B cell (primary cell): ENCODE results near the gene TEX11. TPM values are rescaled to one million over a fixed set of nuclear protein-coding genes. Genes with fewer than 3 reads are reported as not detected.

ENCODE experiments used
- ATAC-seq: fragments of 200-7000 bp; cut with Tn5 transposase; one replicate; pipeline ENCODE4 v1.10.0; 2021; ENCODE audit warnings: low read depth, mild to moderate bottlenecking, moderate number of reproducible peaks, moderate library complexity
- CTCF ChIA-PET: fragments of 350-600 bp; sonication (Branson Sonifier 250); formaldehyde crosslinking; loops from one replicate; lab custom pipeline; 2021; ENCODE audit warnings: antibody characterized with exemption, inconsistent platforms; lab: Charles Lee
- POLR2A ChIA-PET: fragments of 350-600 bp; sonication (Branson Sonifier 250); formaldehyde crosslinking; loops from one replicate; lab custom pipeline; 2021; ENCODE audit warnings: antibody characterized with exemption; lab: Charles Lee
- DNase-seq: peaks from one replicate; pipeline ENCODE4 v3.0.0; 2013
- H2AFZ ChIP-seq: 2 replicates; pipeline ENCODE4 v1.6.1; 2012; ENCODE audit warnings: mild to moderate bottlenecking, low read depth, low read length; ENCODE audit not compliant: insufficient read depth, poor library complexity, severe bottlenecking
- H3K27ac ChIP-seq, 2 donors: 1 replicate in 1 of 2; 2 replicates in 1 of 2; pipeline ENCODE4 v1.5.1; 2012 to 2013; ENCODE audit warnings: low read length in 2 of 2, mild to moderate bottlenecking in 2 of 2, moderate library complexity in 1 of 2
- H3K27me3 ChIP-seq, 4 experiments: fragments of 200-600 bp in 1 of 4; sonication (generic) in 1 of 4; replicated peaks in 1 of 4; 1 replicate in 2 of 4; 2 replicates in 2 of 4; pipeline versions ENCODE4 v1.6.1 to v1.7.0; 2013 to 2016; ENCODE audit warnings: low read length in 3 of 4, mild to moderate bottlenecking in 2 of 4, mixed read lengths in 1 of 4, moderate library complexity in 1 of 4; ENCODE audit not compliant: insufficient read depth in 4 of 4, control insufficient read depth in 3 of 4; ENCODE audit errors: control extremely low read depth in 1 of 4
- H3K36me3 ChIP-seq, 2 experiments: replicated peaks in 1 of 2; 1 replicate in 1 of 2; 2 replicates in 1 of 2; pipeline versions ENCODE4 v1.6.1 to v1.7.1; 2013; ENCODE audit warnings: low read length in 1 of 2; ENCODE audit not compliant: insufficient read depth in 2 of 2, control insufficient read depth in 1 of 2; ENCODE audit errors: control extremely low read depth in 1 of 2, extremely low read depth in 1 of 2
- H3K4me1 ChIP-seq, 2 donors: fragments of 200-600 bp in 1 of 2; sonication (generic) in 1 of 2; 1 replicate in 1 of 2; 2 replicates in 1 of 2; pipeline versions ENCODE4 v1.5.1 to v1.6.1; 2013 to 2017; ENCODE audit warnings: low read length in 2 of 2; ENCODE audit not compliant: control insufficient read depth in 2 of 2, insufficient read depth in 2 of 2
- H3K4me2 ChIP-seq: replicated peaks from 2 replicates; pipeline ENCODE3; 2012; ENCODE audit warnings: mild to moderate bottlenecking, low read depth, low read length; ENCODE audit not compliant: poor library complexity, severe bottlenecking
- H3K4me3 ChIP-seq, 5 experiments: fragments of 200-600 bp in 1 of 5; sonication (generic) in 1 of 5; 1 replicate in 3 of 5; 2 replicates in 2 of 5; pipeline versions ENCODE4 v1.5.1 to v1.7.0; 2011 to 2016; ENCODE audit warnings: low read length in 4 of 5, mild to moderate bottlenecking in 4 of 5, low read depth in 2 of 5, control low read depth in 1 of 5, moderate library complexity in 1 of 5; ENCODE audit not compliant: insufficient read depth in 1 of 5; ENCODE audit errors: control extremely low read depth in 1 of 5, extremely low read depth in 1 of 5
- H3K79me2 ChIP-seq: fragments of 200-600 bp; sonication (generic); one replicate; pipeline ENCODE4 v1.6.0; 2016; ENCODE audit warnings: low read length; ENCODE audit not compliant: control insufficient read depth, insufficient read depth
- H3K9ac ChIP-seq: fragments of 200-600 bp; sonication (generic); 2 replicates; pipeline ENCODE4 v1.6.1; 2017; ENCODE audit warnings: mild to moderate bottlenecking, low read length, moderate library complexity
- H3K9me3 ChIP-seq, 3 donors: one replicate each; pipeline versions ENCODE4 v1.6.1 to v1.7.1; 2013; ENCODE audit warnings: low read length in 2 of 3; ENCODE audit not compliant: control insufficient read depth in 2 of 3, insufficient read depth in 1 of 3; ENCODE audit errors: control extremely low read depth in 1 of 3
- H4K20me1 ChIP-seq: 2 replicates; pipeline ENCODE4 v1.6.0; 2012; ENCODE audit warnings: mild to moderate bottlenecking, low read length; ENCODE audit not compliant: insufficient read depth, control insufficient read depth, poor library complexity, severe bottlenecking
- H3K27ac Mint-ChIP-seq: one replicate; pipeline ENCODE4 v1.8.0; 2021; ENCODE audit warnings: mixed read lengths
- H3K27me3 Mint-ChIP-seq: one replicate; pipeline ENCODE4 v1.8.0; 2021; ENCODE audit warnings: mixed read lengths
- H3K4me1 Mint-ChIP-seq: one replicate; pipeline ENCODE4 v1.8.0; 2021; ENCODE audit warnings: mixed read lengths
- H3K4me3 Mint-ChIP-seq: one replicate; pipeline ENCODE4 v1.8.0; 2021; ENCODE audit warnings: mixed read lengths
- H3K9me3 Mint-ChIP-seq: one replicate; pipeline ENCODE4 v1.8.0; 2022; ENCODE audit warnings: mixed read lengths; ENCODE audit not compliant: insufficient read depth
- CTCF ChIP-seq: fragments of 200-600 bp; IDR thresholded peaks from one replicate; pipeline ENCODE4 v1.8.0; 2022; ENCODE audit warnings: antibody characterized with exemption, mild to moderate bottlenecking
- EZH2 ChIP-seq: IDR thresholded peaks from 2 replicates; pipeline ENCODE4 v1.6.1; 2012; ENCODE audit warnings: borderline replicate concordance, low read depth, mild to moderate bottlenecking, moderate library complexity, low read length; ENCODE audit not compliant: insufficient read depth, poor library complexity, severe bottlenecking
- WGBS: methylation state at CpG from one replicate; pipeline ENCODE4 v1.1.5; 2013; ENCODE audit warnings: missing lambda C conversion rate; ENCODE audit not compliant: insufficient coverage; 5-methylcytosine and 5-hydroxymethylcytosine counted together
- intact Hi-C: fragments of 100-400 bp; cut with micrococcal nuclease; formaldehyde crosslinking; loops from one replicate; pipeline ENCODE4 v1.10.0; 2022
- polyA plus RNA-seq: library from polyadenylated mRNA; depleted of rRNA; stranded (reverse); fragments of >200 nt; gene quantifications from 2 replicates; pipeline ENCODE4 v1.2.3, GENCODE V29; 2012
- total RNA-seq, 2 donors: library from RNA; stranded (reverse); fragments of 120-200 nt in 1 of 2; gene quantifications; 1 replicate in 1 of 2; 2 replicates in 1 of 2; pipeline versions ENCODE4 v1.2.3 to v1.2.4, GENCODE V29; 2013 to 2022

Gene TEX11
- total and polyA plus RNA-seq, 2 donors (not counting 1 experiment from before 2014, with no cell fraction given): not detected

- H3K27me3 ChIP-seq: no peaks in the 10 kb centered on the region
- ChIA-PET POLR2A (no interaction called here), CTCF (no interaction called here)
- H3K9ac ChIP-seq: no peak overlapping the region
- intact Hi-C loops: no loop called here
- H3K4me1 ChIP-seq: no peaks in the 10 kb centered on the region
- no peaks in the 10 kb centered on the region for H3K79me2 ChIP-seq
- no peak overlapping the region for H3K27ac Mint-ChIP-seq
- no peak overlapping the region for H3K4me2 ChIP-seq
- ATAC-seq (no peak), DNase-seq (no peak)
- no peak overlapping the region for H3K27ac ChIP-seq
- WGBS: 67% methylated on average over 1 of the region's 2 CpGs
- TF ChIP-seq CTCF: no peak
- TF ChIP-seq EZH2: no peak
- H3K4me3 Mint-ChIP-seq: no peak overlapping the region
- no peaks in the 10 kb centered on the region for H3K9me3 Mint-ChIP-seq
- no peaks in the 10 kb centered on the region for H3K9me3 ChIP-seq
- H3K36me3 ChIP-seq: no peaks in the 10 kb centered on the region
- no peaks in the 10 kb centered on the region for H4K20me1 ChIP-seq
- H3K4me1 Mint-ChIP-seq: no peaks in the 10 kb centered on the region
- H2AFZ ChIP-seq: no peak overlapping the region
- H3K4me3 ChIP-seq: no peak overlapping the region
- H3K27me3 Mint-ChIP-seq: no peaks in the 10 kb centered on the region
These were observed 233.2 kb downstream of the TEX11 start for GRCh38 chrX:70675284-70675683.

- Histone ChIP-seq H3K9ac (no peak overlapping the region), H3K4me2 (no peak overlapping the region), H3K36me3 (no peaks in the 10 kb centered on the region), H3K4me3 (no peak overlapping the region), H3K4me1 (no peaks in the 10 kb centered on the region), H3K79me2 (no peaks in the 10 kb centered on the region), H3K27me3 (no peaks in the 10 kb centered on the region), H3K9me3 (no peaks in the 10 kb centered on the region), H3K27ac (no peak overlapping the region), H4K20me1 (no peaks in the 10 kb centered on the region), H2AFZ (no peak overlapping the region)
- H3K27me3 Mint-ChIP-seq: peaks cover 5% of the 10 kb centered on the region
- WGBS: no CpG with 5 or more reads among the region's 3 CpGs
- intact Hi-C loops: no loop called here
- ATAC-seq (no peak), DNase-seq (no peak)
- H3K4me3 Mint-ChIP-seq: no peak overlapping the region
- no peaks in the 10 kb centered on the region for H3K4me1 Mint-ChIP-seq
- ChIA-PET POLR2A (no interaction called here), CTCF (interaction anchor here (0.7 kb wide), 1 partner anchor 20 kb away, joined by 3 read pairs; no protein-coding TSS in a partner anchor)
- H3K27ac Mint-ChIP-seq: no peak overlapping the region
- no peaks in the 10 kb centered on the region for H3K9me3 Mint-ChIP-seq
- TF ChIP-seq EZH2 (no peak), CTCF (no peak)
These were observed 236.2 kb downstream of the TEX11 start for GRCh38 chrX:70672326-70672725.
